ENCODE measurements around the gene SLC30A3.
"Not testable (repeated sequence)": the region's sequence is repeated elsewhere in the genome, so short reads cannot be mapped to it uniquely, and the experiment has no call there.

Gene SLC30A3

DNA sequence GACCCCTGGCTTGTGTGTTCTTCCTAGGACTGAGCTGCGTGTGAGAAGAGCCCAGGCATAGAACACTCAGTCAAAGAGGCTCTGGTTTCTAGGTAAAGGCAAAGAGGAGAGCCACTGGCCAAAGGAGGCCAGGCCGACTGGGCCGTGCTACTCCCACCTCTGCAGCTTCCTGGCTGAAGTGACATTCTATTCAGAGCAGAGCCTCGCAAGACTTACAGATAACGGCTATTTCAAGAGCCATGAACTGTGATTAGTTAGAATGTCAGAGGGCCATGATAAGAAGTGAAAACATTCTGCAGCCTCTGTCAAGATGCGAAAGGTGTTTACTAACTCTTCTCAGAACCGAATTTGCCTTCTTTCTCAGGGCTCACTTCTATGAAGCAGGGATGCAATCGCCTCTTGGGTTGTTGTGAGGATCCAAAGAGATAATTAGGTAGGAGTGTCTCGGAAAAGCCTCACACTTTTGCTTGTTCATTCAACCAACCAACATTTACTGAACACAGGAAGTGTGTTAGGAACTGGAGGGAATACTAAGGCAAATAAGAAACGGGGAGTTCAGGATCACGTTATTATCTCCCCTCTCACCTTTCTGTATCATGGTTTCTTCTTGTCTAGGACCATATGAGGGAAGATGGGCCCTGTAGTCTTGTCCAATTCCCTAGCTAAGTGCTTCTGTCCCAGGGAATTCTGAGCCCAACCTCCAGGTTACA lies 8.9 kb upstream of the SLC30A3 start:
- H3K27ac ChIP-seq: no peak overlapping the region
- TF ChIP-seq, protein P1, sequence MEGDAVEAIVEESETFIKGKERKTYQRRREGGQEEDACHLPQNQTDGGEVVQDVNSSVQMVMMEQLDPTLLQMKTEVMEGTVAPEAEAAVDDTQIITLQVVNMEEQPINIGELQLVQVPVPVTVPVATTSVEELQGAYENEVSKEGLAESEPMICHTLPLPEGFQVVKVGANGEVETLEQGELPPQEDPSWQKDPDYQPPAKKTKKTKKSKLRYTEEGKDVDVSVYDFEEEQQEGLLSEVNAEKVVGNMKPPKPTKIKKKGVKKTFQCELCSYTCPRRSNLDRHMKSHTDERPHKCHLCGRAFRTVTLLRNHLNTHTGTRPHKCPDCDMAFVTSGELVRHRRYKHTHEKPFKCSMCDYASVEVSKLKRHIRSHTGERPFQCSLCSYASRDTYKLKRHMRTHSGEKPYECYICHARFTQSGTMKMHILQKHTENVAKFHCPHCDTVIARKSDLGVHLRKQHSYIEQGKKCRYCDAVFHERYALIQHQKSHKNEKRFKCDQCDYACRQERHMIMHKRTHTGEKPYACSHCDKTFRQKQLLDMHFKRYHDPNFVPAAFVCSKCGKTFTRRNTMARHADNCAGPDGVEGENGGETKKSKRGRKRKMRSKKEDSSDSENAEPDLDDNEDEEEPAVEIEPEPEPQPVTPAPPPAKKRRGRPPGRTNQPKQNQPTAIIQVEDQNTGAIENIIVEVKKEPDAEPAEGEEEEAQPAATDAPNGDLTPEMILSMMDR (IDR thresholded peaks at IDR 0.05): no peak
- no peak for TF ChIP-seq ZFX (IDR thresholded peaks at IDR 0.05; ENCODE audit: borderline replicate concordance)

DNA sequence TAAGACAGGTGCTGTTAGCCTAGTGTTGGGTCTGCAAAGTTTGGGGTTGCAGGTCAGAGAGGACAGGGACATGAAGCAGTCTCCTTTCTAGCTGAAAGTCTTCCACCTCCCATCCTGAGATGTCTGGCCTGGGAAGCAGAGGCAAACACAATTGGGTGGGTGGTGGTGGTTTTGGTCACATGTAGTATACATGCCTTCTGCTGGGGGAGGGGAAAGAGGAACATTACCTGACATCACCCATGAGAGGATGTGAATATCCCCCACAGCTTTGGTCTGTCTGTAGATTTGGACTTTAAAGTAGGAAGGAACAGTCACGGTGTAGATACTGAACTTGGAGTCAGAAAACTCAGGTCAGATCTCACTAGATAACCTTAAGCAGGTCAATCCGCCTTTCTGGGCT lies 7.8 kb upstream of the SLC30A3 start:
- no peak overlapping the region for H3K27ac ChIP-seq
- TF ChIP-seq, protein P1 (IDR thresholded peaks at IDR 0.05): no peak
- TF ChIP-seq ZFX (IDR thresholded peaks at IDR 0.05; ENCODE audit: borderline replicate concordance): no peak

DNA sequence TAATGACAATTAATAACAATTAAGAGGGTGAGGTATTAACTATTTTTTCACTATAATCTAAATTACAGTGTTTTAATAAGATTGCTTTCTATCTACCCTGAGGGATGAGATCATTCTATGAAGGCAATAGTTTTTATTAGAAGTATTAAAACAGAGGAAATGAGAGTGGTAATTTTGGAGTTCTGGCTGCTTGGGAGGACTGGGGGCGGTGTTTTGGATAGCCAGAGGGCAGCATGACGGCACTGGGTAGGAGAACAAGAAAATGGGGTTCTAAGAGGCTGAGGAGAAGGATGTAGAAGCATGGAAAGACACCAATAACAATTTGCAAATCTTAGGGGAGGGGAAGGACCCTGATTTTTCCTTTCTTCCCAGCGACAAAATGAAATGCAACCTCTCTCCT lies 7.3 kb upstream of the SLC30A3 start:
- no peak overlapping the region for H3K27ac ChIP-seq
- TF ChIP-seq, protein P1 (IDR thresholded peaks at IDR 0.05): no peak
- TF ChIP-seq ZFX (IDR thresholded peaks at IDR 0.05; ENCODE audit: borderline replicate concordance): no peak

DNA sequence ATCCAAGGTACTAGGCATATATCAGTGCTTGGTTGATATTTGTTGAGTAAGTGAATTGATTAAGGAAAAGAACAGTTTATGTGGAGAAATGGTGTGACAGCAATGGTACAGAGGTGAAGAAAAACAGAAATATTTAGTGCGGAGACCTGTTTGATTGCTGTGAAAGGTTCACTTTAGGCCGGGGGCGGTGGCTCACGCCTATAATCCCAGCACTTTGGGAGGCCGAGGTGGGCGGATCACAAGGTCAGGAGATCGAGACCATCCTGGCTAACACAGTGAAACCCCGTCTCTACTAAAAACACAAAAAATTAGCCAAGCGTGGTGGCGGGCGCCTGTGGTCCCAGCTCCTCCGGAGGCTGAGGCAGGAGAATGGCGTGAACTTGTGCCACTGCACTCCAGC lies 5.4 kb upstream of the SLC30A3 start:
- H3K27ac ChIP-seq: not testable (repeated sequence)

DNA sequence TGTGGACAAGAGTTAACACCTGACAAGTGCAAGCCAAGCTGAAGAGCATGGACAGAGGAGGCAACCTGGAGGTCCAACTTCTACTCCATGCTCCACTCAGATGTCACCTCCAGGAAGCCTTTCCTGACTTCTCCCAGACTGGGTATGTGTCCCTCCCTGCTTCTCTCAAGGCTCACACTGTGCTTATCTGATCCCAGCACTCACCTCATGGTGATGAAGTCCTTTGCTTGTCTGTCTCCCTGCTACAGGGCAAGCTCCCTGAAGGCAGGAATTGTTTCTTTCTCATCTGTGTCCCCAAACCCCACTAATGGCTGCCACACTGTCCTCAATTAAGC lies 2.7 kb upstream of the SLC30A3 start:
- no peak overlapping the region for H3K27ac ChIP-seq
- TF ChIP-seq, protein P1 (IDR thresholded peaks at IDR 0.05): no peak
- no peak for TF ChIP-seq ZFX (IDR thresholded peaks at IDR 0.05; ENCODE audit: borderline replicate concordance)

DNA sequence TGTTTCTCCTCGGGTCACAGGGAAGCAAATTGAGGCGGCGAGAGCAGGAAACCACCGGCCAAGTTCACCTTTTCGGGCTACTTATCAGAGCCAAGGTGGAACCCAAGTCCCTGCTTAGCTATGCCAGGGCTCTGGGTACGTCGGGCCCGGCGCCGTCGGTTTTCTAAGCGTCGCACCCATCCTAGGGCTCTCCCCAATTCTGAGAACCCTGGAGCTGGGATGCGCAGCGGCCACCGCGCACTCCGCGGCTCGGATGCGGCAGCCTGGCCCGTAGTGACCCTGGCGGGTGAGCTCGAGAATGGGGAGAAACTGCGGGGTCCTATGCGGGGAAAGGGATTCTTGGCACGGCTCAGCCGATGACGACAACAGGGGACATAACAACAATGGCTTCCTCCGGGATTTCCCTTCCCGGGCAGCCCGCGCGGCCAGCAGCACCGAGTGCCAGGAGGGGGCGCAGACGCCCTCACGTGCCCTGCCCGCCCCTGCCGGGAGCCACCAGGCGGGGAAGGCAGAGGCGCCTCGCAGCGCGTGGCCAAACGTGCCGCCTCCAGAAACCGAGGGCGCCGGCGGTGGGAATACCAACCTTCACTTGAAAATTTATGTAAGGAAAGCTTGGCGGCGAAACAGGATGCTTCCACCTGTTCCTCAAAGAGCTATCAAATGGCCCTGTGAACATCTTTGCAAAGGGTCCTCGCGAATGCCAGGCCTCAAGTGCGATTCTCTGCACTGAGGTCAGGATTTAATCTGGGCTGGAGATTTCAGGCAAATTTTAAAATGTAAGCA lies 2.1 kb upstream of the SLC30A3 start:
- H3K27ac ChIP-seq: no peak overlapping the region
- TF ChIP-seq, protein P1 (IDR thresholded peaks at IDR 0.05): peak; percentile 79
- TF ChIP-seq ZFX (IDR thresholded peaks at IDR 0.05; ENCODE audit: borderline replicate concordance): no peak

DNA sequence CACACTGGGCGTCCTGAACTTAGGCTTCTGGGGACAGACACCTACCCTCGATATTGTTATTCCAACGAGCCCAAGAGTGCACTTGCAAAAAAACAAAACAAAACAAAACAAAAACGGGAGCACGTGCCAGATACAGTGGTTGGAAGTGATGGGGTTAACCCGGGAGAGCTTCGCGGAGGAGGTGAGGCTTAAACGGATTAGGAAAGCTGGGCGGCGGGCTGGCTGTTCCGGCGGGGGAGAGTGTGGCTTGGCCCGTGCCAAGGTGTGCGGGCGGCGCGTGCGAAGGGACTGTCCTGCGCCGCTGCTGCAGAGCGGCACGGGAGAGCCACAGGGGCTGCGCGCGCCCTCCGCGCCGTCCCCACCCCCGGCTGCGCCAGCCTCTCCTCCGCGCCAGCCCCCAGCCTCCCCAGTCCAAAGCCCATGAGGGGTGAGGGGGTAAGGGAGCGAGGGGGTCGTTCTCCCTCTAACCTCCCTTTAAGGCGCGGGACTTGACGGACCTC lies 1.5 kb upstream of the SLC30A3 start:
- no peak overlapping the region for H3K27ac ChIP-seq
- no peak for TF ChIP-seq ZFX (IDR thresholded peaks at IDR 0.05; ENCODE audit: borderline replicate concordance)
- TF ChIP-seq, protein P1 (IDR thresholded peaks at IDR 0.05): no peak
